ENCODE results near the gene REPS2.

The REPS2 gene

DNA sequence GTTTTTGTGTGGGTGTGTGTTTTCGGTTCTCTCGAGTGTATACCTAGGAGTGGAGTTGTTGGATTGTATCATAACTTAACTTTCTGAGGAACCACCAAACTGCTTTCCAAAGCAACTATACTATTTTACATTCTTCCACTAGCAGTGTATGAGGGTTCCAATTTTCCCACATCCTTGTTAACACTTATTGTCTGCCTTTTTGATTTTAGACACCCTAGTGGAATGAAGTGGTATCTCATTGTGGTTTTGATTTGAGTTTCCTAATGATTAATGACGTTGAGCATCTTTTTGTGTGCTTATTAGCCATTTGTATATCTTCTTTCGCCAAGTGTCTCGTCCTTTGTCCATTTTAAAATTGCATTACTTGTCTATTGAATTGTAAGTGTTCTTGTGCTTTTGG lies 118.6 kb downstream of the REPS2 start:
- Mint-ChIP-seq H3K9me3 (no peaks in the 10 kb centered on the region), H3K27me3 (no peaks in the 10 kb centered on the region), H3K27ac (no peak overlapping the region), H3K4me3 (no peak overlapping the region), H3K4me1 (no peaks in the 10 kb centered on the region)
- ATAC-seq: no peak
- no peak for DNase-seq

DNA sequence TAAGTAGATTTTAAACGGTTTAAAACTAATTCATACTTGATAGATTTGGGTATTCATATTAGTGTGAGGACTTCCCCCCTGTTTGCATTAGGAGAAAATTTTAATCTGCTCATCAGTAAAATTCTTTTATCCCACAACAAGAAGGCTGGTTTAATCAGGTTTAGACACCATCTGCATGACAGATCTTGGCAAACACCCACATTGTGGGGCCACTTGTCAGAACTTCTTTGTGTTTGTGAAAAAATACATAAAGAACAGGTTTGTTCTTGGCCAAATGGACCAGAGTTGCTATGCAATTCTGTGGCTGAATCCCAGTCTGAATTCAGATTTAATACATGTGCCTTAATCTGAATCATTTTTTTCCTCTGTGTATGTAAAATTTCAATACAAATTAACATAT lies 121.1 kb downstream of the REPS2 start:
- H3K27ac Mint-ChIP-seq: no peak overlapping the region
- H3K27me3 Mint-ChIP-seq: no peaks in the 10 kb centered on the region
- no peaks in the 10 kb centered on the region for H3K4me1 Mint-ChIP-seq
- H3K4me3 Mint-ChIP-seq: no peak overlapping the region
- H3K9me3 Mint-ChIP-seq: no peaks in the 10 kb centered on the region
- no peak for DNase-seq
- ATAC-seq: no peak

DNA sequence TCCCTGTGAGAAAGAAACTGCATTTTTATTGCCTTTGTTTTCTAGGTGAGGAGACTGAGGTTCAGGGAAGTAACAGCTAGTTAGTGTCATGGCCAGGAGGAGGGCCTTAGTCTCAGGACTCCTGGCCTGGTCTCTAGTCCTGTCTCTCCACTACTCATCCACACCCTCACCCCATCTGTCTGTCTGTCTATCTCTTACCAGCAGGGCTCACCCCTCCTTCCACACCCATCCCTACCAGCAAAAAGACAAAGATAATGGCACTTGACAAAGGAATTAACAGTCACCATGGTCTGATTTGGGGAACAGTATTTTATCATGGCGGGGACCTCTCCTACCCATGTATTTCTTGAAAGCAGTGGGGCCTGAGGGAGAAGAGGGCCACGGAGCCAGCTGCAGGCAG lies 125.8 kb downstream of the REPS2 start:
- no peak overlapping the region for H3K27ac Mint-ChIP-seq
- DNase-seq (no peak), ATAC-seq (no peak)
- H3K4me1 Mint-ChIP-seq: no peaks in the 10 kb centered on the region
- peaks cover 6% of the 10 kb centered on the region for H3K27me3 Mint-ChIP-seq
- H3K9me3 Mint-ChIP-seq: no peaks in the 10 kb centered on the region
- H3K4me3 Mint-ChIP-seq: no peak overlapping the region

DNA sequence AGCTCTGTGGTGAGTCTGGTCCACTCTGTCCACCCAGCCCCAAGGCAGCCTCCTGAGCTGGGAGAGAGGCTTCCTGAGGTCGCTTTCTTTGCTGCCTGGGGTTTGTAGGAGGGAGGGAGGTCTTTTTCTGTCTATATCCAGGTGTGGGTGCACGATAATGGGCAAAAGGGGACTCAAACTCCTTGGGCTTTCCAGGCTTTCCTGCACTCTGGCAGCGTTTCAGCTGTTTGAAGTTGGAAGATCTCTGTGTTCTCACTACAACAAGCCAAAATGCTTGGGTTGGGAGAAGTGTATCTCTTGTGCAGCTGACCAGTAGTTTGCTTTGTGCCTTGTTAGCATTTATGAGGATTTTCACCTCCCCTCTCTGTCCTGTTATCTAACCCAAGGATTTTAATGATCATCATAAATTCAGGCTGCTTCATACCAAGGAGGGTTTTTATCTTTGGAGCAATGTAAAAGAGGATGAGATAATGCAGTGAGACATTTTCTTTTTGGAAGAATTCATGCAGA lies 126.3 kb downstream of the REPS2 start:
- DNase-seq: no peak
- ATAC-seq: no peak
- peaks cover 6% of the 10 kb centered on the region for H3K27me3 Mint-ChIP-seq
- H3K27ac Mint-ChIP-seq: no peak overlapping the region
- H3K4me3 Mint-ChIP-seq: no peak overlapping the region
- H3K9me3 Mint-ChIP-seq: no peaks in the 10 kb centered on the region
- peaks cover 2% of the 10 kb centered on the region for H3K4me1 Mint-ChIP-seq

DNA sequence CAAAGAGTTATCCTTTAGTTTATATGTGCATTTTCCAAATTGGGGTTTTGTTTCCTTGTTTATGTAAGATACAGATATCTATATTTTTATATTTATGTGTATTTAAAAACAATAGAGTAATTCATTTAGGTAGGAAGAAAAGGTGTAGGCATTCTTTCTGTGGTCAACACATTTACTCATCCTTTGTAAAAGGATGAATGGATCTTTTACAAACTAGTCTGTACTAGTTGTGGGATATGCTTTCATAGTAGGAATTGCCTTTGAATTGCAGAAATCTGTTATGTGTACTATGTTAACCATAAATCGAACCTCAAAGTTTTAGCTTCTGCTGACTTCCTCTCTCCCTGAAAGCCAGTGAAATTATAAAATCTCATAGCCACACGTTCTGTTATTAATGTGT lies 128.5 kb downstream of the REPS2 start:
- Mint-ChIP-seq H3K27ac (no peak overlapping the region), H3K27me3 (peaks cover 6% of the 10 kb centered on the region), H3K9me3 (no peaks in the 10 kb centered on the region), H3K4me1 (peaks cover 5% of the 10 kb centered on the region), H3K4me3 (no peak overlapping the region)
- ATAC-seq (no peak), DNase-seq (no peak)

DNA sequence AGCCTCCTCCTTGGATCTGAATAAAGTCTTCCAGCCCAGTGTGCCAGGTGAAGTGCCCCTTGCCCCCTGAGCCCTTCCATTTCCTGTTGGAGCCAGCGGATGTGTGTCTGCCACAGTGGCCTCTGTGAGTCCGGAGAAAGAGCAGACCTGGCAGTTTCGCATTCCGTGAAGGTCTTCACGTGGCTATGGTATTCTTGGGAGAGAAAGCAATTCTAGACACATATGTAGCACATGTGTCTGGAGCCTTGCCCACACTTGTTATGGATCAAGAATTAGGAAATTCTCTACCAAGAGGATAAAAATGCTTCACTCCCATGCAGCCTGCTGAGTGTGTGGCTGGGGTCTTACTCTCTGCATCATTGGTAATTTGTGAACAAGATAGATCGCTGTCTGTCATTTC lies 130.9 kb downstream of the REPS2 start:
- no peak overlapping the region for H3K27ac Mint-ChIP-seq
- DNase-seq: no peak
- H3K4me3 Mint-ChIP-seq: no peak overlapping the region
- ATAC-seq: no peak
- H3K27me3 Mint-ChIP-seq: peaks cover 14% of the 10 kb centered on the region
- H3K4me1 Mint-ChIP-seq: peaks cover 5% of the 10 kb centered on the region
- H3K9me3 Mint-ChIP-seq: no peaks in the 10 kb centered on the region

DNA sequence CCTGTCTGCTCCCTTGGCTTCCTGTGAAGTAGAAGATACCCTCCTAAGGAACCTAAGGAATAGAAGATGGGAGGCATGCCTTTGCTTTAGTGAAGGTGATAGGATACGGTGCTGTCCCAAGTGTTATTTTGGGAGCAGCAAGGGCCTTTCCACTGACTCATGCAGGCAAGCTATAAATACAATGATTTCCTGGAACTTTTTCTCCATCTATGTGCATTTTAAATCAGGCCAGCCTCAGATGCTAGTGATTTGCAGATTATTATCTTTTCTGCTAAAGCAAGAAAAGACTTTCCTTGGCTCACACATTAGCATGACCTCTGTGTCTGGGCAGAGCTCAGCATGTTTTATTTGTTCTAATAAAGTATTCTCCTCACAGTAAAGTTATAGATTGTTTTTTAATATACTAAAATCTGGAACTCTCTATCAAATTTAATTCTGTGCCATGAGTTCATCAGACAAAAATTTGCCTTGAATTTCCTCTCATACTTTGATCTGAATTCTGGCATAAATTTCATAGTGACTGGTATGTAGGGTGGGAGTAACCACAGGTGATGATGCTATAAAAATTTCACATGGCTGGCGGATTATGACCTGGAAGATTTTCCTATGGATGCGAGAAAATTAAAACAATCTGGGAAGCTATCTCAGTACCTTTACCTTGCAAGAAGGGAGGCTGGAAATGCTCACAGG lies 131.7 kb downstream of the REPS2 start:
- H3K9me3 Mint-ChIP-seq: no peaks in the 10 kb centered on the region
- ATAC-seq: no peak
- peaks cover 14% of the 10 kb centered on the region for H3K27me3 Mint-ChIP-seq
- no peak overlapping the region for H3K27ac Mint-ChIP-seq
- no peak overlapping the region for H3K4me3 Mint-ChIP-seq
- H3K4me1 Mint-ChIP-seq: peaks cover 5% of the 10 kb centered on the region
- DNase-seq: no peak

DNA sequence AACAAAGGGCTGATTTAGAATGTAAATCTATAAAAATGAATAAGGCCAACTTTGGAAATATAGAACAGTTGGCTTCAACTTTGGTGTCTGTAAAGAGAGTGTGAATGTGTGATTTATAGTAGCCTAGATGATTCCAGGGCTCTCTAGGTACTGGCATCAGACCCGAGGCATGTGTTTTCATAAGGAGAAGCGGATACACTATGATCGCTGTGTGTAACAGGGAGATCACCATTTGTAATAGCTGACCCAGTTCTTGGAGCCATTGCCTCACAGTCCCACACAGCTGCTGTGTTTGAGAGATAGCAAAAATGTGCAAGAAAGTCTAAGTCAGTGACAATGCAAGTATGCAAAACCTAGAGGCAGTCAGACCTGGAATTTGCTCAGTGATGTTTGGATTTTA lies 135.1 kb downstream of the REPS2 start:
- H3K4me1 Mint-ChIP-seq: peaks cover 5% of the 10 kb centered on the region
- no peaks in the 10 kb centered on the region for H3K9me3 Mint-ChIP-seq
- no peak overlapping the region for H3K27ac Mint-ChIP-seq
- DNase-seq (no peak), ATAC-seq (no peak)
- H3K27me3 Mint-ChIP-seq: peaks cover 8% of the 10 kb centered on the region
- H3K4me3 Mint-ChIP-seq: no peak overlapping the region

DNA sequence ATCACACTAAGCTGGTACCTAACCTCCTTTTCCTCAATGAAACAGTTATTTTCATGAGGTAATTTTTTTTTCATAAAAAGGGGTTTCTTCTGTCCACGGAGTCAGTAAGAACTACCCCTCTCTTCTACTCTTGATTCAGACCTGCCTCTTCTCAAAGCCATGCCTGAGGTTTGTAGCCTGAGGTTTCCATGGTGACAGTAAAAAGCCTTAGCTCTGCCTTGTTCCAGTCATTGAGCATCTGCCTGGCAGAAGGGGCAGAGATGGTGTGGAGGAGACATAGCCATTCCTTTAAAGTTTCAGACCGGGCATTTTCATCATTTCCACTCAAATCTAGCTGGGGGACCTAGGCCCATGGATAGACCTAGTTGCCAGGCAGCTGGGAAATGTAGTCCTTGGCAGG lies 135.5 kb downstream of the REPS2 start:
- DNase-seq: no peak
- Mint-ChIP-seq H3K27me3 (peaks cover 12% of the 10 kb centered on the region), H3K9me3 (no peaks in the 10 kb centered on the region), H3K27ac (no peak overlapping the region), H3K4me3 (no peak overlapping the region), H3K4me1 (peaks cover 5% of the 10 kb centered on the region)
- no peak for ATAC-seq

DNA sequence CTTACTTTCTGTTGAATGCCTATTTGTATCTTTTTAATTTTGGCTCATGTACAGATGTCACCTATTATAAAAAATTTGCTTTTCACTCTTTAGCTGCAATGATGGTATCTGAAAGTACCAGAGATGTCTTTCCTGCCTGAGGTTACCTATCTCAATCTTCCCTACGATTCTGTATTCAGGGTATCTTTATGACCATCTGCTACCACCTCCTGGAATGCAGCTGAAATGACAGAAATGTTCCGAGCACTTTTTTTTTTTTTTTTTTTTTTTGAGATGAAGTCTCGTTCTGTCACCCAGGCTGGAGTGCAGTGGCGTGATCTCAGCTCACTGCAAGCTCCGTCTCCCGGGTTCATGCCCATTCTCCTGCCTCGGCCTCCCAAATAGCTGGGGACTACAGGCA lies 136.4 kb downstream of the REPS2 start:
- DNase-seq (no peak), ATAC-seq (no peak)
- peaks cover 2% of the 10 kb centered on the region for H3K4me1 Mint-ChIP-seq
- peaks cover 16% of the 10 kb centered on the region for H3K27me3 Mint-ChIP-seq
- no peaks in the 10 kb centered on the region for H3K9me3 Mint-ChIP-seq
- H3K27ac Mint-ChIP-seq: no peak overlapping the region
- H3K4me3 Mint-ChIP-seq: no peak overlapping the region

DNA sequence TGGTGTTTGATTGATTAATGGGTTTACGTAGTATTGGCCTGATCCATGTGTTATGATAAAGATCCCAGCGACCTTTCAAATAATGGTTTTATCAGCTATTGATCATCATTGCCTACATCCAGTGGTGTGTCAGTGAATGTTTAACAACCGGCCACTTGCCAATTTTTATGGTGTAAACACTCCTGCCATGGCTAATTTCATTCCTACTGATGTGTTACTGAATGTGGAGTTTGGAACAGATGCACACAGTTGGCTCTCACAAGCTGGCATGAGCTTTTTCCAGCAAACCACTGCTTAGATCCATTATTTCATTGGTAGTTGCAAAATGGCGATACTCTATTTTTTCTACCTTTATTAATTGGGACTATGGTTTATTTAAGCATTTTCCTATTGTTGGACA lies 139.9 kb downstream of the REPS2 start:
- Mint-ChIP-seq H3K27ac (no peak overlapping the region), H3K4me3 (no peak overlapping the region), H3K27me3 (peaks cover 13% of the 10 kb centered on the region), H3K9me3 (no peaks in the 10 kb centered on the region), H3K4me1 (no peaks in the 10 kb centered on the region)
- DNase-seq: no peak
- ATAC-seq: no peak

DNA sequence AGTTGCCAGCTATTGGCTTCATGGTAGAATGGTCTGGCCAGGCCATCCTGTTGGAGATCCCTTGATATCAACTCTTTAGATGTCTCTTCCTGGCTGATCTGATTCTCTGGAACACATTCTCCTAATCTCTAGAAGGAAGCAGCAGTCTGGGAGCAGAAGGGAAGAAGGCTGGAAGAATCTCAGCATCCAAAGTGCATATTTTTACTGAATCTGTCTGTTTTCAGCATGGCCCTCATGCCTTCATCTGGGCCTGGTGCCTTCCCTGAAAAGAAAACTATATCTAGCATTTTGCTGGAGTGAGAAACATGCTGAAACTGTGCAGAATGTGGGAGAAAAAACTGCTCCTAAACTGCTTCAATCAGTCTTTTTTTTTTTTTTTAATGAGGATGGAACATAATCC lies 148.7 kb downstream of the REPS2 start:
- no peaks in the 10 kb centered on the region for H3K9me3 Mint-ChIP-seq
- no peak overlapping the region for H3K27ac Mint-ChIP-seq

DNA sequence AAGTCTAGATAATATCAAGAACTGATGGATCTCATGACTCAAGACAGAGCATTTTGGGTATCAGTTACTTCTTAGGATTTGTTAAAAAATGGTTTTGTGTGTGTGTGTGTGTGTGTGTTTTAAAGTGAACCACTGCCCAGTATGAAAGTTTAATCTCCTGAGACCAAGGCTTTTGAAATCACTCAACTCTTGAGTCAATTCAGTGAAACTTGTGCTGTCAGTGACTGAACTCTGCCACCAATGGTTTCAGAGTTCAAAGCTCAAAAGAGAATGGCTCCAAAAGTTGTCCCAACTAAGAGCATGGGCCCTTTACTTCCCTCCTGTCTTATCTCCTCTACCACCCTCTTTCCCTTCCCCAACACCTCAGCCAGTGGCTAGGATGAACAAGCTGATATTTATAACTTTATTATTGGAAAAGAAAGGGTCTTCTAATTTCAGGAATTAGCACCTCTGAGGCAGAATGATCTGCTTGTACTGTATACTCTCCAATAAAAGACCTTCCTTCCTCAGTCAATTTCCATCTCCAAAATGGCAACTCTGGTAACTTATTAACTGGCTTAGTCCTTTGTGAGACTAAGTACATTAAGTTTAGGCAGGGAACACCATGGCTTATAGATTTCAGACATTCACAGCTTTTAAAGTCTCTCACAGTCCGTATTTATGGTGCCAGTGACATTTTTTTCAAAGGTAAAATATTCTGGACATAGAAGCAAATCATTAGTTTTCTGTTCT lies 152.2 kb downstream of the REPS2 start:
- no peak overlapping the region for H3K4me3 Mint-ChIP-seq
- peaks cover 6% of the 10 kb centered on the region for H3K27me3 Mint-ChIP-seq
- DNase-seq (no peak), ATAC-seq (no peak)
- no peak overlapping the region for H3K27ac Mint-ChIP-seq
- H3K4me1 Mint-ChIP-seq: no peaks in the 10 kb centered on the region
- H3K9me3 Mint-ChIP-seq: no peaks in the 10 kb centered on the region

More for the DNA sequence above, 148.7 kb downstream of the REPS2 start:
- Mint-ChIP-seq H3K4me1 (no peaks in the 10 kb centered on the region), H3K27me3 (peaks cover 14% of the 10 kb centered on the region), H3K4me3 (no peak overlapping the region)
- no peak for ATAC-seq
- no peak for DNase-seq

DNA sequence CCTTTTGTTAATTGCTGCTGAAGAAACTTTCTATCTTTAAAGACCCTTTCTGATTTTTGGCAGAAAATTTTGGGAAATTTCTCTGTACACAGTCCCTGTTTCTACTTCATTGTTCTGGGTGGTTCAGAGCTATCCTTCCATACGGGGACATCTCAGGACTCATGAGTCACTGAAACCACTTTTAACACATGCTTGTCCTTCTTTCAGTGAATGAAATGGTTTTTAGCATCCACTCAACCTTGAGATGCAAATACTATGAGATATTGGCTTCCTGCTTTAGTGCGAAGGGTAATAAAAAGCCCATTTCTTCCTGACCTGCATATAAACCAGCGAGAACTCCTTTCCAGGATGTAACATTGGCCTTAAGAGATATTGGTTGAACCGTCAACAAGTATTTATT lies 158.0 kb downstream of the REPS2 start:
- H3K9me3 Mint-ChIP-seq: no peaks in the 10 kb centered on the region
- ATAC-seq: no peak
- H3K4me3 Mint-ChIP-seq: no peak overlapping the region
- no peak overlapping the region for H3K27ac Mint-ChIP-seq
- no peaks in the 10 kb centered on the region for H3K4me1 Mint-ChIP-seq
- no peaks in the 10 kb centered on the region for H3K27me3 Mint-ChIP-seq
- DNase-seq: no peak

DNA sequence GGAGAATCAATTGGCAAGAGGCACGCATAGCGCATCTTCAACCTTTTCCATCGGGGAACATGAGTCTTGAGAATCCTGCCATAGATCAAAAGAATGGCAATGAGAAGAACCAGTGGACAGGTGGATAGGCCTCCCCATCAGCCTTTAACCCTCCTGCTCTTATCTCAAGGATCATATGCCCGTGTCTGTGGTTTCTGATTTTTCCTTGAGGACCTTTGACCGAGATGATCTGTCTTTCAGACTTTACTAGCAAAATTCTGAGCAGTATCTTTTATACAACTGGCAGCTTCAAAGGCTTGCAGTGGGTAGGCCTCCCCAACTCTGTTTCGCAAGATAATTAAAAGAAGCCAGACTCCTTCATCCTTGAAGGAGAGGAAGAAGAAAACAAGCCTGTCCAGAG lies 174.4 kb downstream of the REPS2 start:
- Mint-ChIP-seq H3K4me1 (no peaks in the 10 kb centered on the region), H3K27ac (no peak overlapping the region), H3K4me3 (no peak overlapping the region), H3K27me3 (no peaks in the 10 kb centered on the region), H3K9me3 (no peaks in the 10 kb centered on the region)
- no peak for DNase-seq
- no peak for ATAC-seq

DNA sequence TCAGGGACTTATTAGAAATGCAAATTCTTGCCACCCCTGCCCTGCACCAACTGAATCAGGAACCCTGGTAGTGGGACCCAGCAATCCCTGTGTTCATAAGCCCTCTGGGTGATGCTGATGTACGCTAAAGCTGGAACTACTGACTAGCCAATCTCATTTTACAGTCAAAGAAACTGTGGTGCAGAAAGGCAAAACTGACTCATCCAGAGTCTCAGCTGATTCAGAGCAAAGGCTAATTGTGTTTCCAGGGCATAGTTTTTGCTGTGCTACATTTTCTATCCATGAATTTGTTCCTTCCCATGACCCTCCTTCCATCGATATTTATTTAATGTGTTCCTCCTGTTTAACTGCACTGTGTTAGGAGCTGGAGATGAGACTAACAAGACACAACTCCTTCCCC lies 207.5 kb downstream of the REPS2 start:
- DNase-seq (no peak), ATAC-seq (no peak)
- H3K27ac Mint-ChIP-seq: no peak overlapping the region
- H3K4me1 Mint-ChIP-seq: no peaks in the 10 kb centered on the region
- no peaks in the 10 kb centered on the region for H3K9me3 Mint-ChIP-seq
- no peak overlapping the region for H3K4me3 Mint-ChIP-seq
- no peaks in the 10 kb centered on the region for H3K27me3 Mint-ChIP-seq

DNA sequence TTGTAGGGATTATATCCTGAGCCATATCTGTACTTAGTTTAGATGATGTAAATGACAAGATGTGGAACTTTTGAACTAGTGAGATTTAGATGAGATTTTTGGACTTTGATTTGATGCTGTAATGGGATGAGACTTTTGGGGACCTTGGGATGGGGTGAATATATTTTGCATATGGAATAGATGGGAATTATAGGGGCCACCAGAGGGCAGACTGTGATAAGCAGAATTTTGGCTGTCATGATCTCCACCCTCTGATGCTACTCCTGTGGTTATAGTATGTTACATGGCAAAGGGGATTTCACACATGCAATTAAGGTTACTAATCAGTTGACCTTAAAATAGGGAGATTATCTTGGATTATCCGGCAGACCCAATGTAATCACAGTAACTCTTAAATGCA lies 214.5 kb downstream of the REPS2 start:
- peaks cover 8% of the 10 kb centered on the region for H3K27me3 Mint-ChIP-seq
- H3K4me3 Mint-ChIP-seq: no peak overlapping the region
- peaks cover 12 to 21% of the 10 kb centered on the region in 2 donors for H3K9me3 Mint-ChIP-seq
- no peak overlapping the region for H3K27ac Mint-ChIP-seq
- DNase-seq: no peak
- no peak for ATAC-seq
- no peaks in the 10 kb centered on the region for H3K4me1 Mint-ChIP-seq
